Astrocyte of the cerebellum (primary cell): ENCODE results near the gene CHI3L2.

ENCODE experiments used
- DNase-seq: peaks from one replicate; pipeline ENCODE4 v3.0.0-alpha.2; 2011; ENCODE audit warnings: low read depth
- H3K4me3 ChIP-seq: 2 replicates; pipeline ENCODE4 v1.5.1; 2011; ENCODE audit warnings: mild to moderate bottlenecking, low read depth, low read length, moderate library complexity
- in situ Hi-C: cut with HindIII; loops from 2 replicates; pipeline ENCODE4 v1.10.0; 2017; ENCODE audit warnings: low sequenced_read_pairs
- TF ChIP-seq, protein P1 (sequence below): IDR thresholded peaks from 2 replicates; pipeline ENCODE4 v1.5.1; 2012; ENCODE audit warnings: low read length, low read depth, moderate library complexity, mild to moderate bottlenecking; ENCODE audit errors: missing control alignments

The CHI3L2 gene

DNA sequence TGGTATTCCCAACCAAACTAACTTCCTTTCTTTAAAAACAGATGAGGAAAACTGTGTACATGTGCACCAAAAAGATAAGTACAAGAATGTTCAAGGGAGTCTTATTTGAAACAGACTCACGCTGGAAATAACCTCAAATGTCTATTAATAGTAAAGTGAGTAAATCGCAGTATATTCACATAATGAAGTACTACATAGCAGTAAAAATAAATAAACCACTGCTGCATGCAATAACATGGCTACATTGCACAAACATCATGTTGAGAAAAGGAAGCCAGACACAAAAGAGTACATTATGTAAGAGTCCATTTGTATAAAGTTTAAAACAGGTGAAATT lies 21.8 kb upstream of the CHI3L2 start:
- no peak for DNase-seq
- in situ Hi-C loops, result loop anchor here (25.0 kb wide), 1 partner anchor 557 kb away; the partner anchor contains the start of gene DDX20
- TF ChIP-seq, protein P1, sequence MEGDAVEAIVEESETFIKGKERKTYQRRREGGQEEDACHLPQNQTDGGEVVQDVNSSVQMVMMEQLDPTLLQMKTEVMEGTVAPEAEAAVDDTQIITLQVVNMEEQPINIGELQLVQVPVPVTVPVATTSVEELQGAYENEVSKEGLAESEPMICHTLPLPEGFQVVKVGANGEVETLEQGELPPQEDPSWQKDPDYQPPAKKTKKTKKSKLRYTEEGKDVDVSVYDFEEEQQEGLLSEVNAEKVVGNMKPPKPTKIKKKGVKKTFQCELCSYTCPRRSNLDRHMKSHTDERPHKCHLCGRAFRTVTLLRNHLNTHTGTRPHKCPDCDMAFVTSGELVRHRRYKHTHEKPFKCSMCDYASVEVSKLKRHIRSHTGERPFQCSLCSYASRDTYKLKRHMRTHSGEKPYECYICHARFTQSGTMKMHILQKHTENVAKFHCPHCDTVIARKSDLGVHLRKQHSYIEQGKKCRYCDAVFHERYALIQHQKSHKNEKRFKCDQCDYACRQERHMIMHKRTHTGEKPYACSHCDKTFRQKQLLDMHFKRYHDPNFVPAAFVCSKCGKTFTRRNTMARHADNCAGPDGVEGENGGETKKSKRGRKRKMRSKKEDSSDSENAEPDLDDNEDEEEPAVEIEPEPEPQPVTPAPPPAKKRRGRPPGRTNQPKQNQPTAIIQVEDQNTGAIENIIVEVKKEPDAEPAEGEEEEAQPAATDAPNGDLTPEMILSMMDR, result no peak
- no peak overlapping the region for H3K4me3 ChIP-seq

DNA sequence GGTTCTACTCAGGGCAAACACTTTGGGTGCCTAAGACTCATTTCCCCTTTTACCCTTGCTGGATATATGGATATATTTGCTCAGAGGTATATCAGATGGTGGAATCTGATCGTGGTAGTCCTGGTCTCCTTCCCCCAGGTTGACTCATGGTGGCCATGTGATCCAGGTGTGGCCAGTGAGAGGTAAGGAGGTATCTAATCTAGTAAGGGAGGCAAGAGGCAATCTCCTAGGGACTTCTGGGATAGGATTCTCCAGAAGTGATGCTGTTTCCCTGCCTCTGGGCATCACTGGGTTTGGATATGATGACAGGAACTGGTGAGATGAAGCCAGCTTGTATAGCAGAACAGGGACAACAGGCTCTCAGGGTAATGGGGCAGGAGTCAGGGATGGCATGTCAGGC lies 18.6 kb upstream of the CHI3L2 start:
- TF ChIP-seq, protein P1, result no peak
- H3K4me3 ChIP-seq, result no peak overlapping the region
- no peak for DNase-seq
- in situ Hi-C loops, result loop anchor here (25.0 kb wide), 1 partner anchor 553 kb away; the partner anchor contains the start of gene DDX20

DNA sequence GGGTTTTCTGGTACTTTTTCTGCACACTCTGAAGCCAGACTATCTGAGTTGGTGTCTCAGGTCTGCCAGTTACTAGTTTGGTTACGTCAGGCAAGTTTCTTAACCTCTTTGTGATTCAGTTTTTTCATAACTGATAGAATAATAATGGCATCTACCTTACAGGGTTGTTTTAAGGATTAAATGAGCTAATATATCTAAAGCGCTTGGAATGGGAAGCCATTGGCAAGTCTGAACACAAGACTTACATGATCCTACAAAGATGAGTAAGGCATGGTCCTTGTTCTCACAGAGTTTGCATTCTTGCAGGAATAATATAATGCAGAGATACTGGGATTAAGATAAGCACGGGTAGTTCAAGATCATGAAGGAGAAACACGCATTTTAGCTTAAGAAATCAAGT lies 17.9 kb upstream of the CHI3L2 start:
- in situ Hi-C loops, result loop anchor here (25.0 kb wide), 1 partner anchor 553 kb away; the partner anchor contains the start of gene DDX20
- DNase-seq, result no peak
- H3K4me3 ChIP-seq, result no peak overlapping the region
- TF ChIP-seq, protein P1, result no peak

DNA sequence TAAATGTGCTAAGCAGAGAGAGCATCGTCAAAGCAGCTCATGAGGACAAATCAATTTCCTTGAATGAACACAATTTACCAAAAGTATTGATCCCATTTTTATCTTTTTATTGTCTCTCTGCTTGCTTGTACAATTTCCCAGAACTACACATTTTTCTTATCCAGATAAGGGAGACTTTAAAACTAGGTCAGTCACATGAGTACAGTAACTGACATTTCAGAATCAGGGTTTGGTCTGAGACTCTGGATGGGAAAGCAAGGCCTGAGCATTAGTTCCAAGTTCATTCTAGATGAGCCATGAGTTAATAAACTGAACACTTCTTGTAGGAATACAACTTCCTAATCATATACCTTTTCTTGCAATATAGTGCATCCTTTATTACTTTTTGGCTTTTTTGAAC lies 15.6 kb upstream of the CHI3L2 start:
- no peak for DNase-seq
- TF ChIP-seq, protein P1, result no peak
- in situ Hi-C loops, result loop anchor here (25.0 kb wide), 1 partner anchor 550 kb away; the partner anchor contains the start of gene DDX20
- no peak overlapping the region for H3K4me3 ChIP-seq

DNA sequence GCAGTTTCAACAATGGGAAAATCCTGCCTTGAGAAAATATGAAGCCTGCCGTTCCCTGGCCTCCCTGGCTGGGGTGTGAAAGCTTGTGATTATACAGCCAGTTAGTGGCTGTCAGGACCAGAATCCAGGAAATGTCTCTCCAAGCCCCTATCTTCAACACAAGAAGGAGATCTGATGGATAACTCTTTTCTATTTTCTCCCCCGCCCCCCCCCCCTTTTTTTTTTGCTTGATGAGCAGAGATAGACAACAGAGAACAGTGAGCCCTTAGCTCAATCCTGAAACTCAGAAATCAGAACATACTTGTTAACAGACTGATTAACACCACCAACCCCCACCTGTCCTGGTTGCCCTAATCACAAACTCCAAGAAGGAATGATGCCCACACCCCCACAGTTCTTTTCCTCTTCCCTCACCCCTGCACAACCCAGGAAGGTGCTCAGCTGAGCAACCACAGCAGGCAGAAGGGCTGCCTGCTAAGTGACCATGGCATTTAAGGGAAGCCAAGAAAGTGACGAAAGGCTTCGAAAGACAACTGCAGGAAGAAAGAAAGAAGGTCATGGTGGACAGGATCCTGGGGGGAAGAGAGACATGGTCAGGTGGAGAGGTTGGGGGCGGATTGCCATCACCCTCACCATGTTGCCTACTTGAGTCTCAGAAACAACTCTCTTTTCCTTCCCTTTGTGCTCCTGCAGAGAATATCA lies 14.7 kb upstream of the CHI3L2 start:
- TF ChIP-seq, protein P1, result no peak
- H3K4me3 ChIP-seq, result no peak overlapping the region
- no peak for DNase-seq
- in situ Hi-C loops, result loop anchor here (25.0 kb wide), 1 partner anchor 550 kb away; the partner anchor contains the start of gene DDX20

DNA sequence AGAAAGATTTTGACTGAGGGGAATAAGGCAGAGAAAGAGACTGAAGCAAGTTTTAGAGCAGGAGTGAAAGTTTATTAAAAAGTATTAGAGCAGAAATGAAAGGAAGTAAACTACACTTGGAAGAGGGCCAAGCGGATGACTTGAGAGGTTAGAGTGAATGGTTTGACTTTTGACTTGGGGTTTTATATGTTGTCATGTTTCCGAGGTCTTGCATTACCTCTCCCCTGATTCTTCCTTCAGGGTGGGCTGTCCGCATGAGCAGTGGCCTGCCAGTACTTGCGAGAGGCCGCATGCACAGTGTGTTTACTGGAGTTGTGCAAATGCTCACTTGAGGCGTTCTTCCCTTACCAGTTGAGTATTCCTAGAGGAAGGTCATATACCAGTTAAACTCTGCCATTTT lies 14.1 kb upstream of the CHI3L2 start:
- TF ChIP-seq, protein P1, result no peak
- no peak for DNase-seq
- in situ Hi-C loops, result loop anchor here (25.0 kb wide), 1 partner anchor 549 kb away; the partner anchor contains the start of gene DDX20
- H3K4me3 ChIP-seq, result no peak overlapping the region
